RWPE2 (cell line): Measurements from ENCODE around the gene BCL6.
A peak's percentile ranks its signal among the peaks of the same experiment; 100 is the strongest.

Source experiments
- ATAC-seq: fragments of 200-7000 bp; cut with Tn5 transposase; 3 replicates; pipeline ENCODE4 v1.9.1; 2021; ENCODE audit warnings: low read depth
- DNase-seq: peaks from one replicate; pipeline ENCODE4 v3.0.0-alpha.2; 2020; ENCODE audit warnings: low spot score
- H3K27ac ChIP-seq: fragments of 450-650 bp; 2 replicates; pipeline ENCODE4 v1.5.1; 2017; ENCODE audit warnings: mild to moderate bottlenecking; ENCODE audit not compliant: poor library complexity, severe bottlenecking
- H3K27me3 ChIP-seq: fragments of 250-450 bp; sonication (Bioruptor Pico); 2 replicates; pipeline ENCODE4 v1.5.1; 2021; ENCODE audit warnings: mild to moderate bottlenecking, moderate library complexity; ENCODE audit not compliant: insufficient read depth, poor library complexity, severe bottlenecking
- H3K36me3 ChIP-seq: fragments of 250-450 bp; sonication (Bioruptor Pico); 2 replicates; pipeline ENCODE4 v1.5.1; 2020; ENCODE audit warnings: low read depth, mild to moderate bottlenecking, moderate library complexity
- H3K4me1 ChIP-seq: fragments of 250-450 bp; sonication (Bioruptor Pico); 2 replicates; pipeline ENCODE4 v1.5.1; 2021; ENCODE audit warnings: mild to moderate bottlenecking, moderate library complexity; ENCODE audit not compliant: insufficient read depth, poor library complexity, severe bottlenecking
- H3K4me3 ChIP-seq: fragments of 250-450 bp; sonication (Bioruptor Pico); 2 replicates; pipeline ENCODE4 v1.5.1; 2021; ENCODE audit warnings: mild to moderate bottlenecking, moderate library complexity; ENCODE audit not compliant: severe bottlenecking
- H3K9me3 ChIP-seq: fragments of 250-450 bp; sonication (Bioruptor Pico); 2 replicates; pipeline ENCODE4 v1.5.1; 2021; ENCODE audit warnings: mild to moderate bottlenecking, moderate library complexity; ENCODE audit not compliant: severe bottlenecking
- TF ChIP-seq, protein P1 (sequence below): fragments of 450-650 bp; IDR thresholded peaks from one replicate; pipeline ENCODE4 v1.5.1; 2017; ENCODE audit warnings: mild to moderate bottlenecking, moderate library complexity; ENCODE audit not compliant: poor library complexity, severe bottlenecking

BCL6 gene

DNA sequence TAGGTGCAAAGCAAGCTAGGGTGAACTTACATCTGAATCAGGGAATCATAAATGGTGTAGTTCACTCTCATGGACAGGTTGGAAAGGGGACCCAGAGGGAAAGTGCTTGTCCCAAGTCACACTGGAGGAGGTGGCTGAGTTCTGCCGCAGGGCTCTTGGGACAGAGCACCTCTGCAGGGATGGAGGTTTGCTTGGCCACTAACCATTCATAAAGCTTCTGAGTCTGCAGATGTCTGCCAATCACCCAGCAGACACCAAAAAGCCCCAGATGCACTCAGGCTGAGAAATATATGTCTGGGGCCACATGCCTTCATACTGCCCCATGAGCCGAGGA, 25.0 kb downstream of the BCL6 start:
- Histone ChIP-seq H3K4me1 (no peaks in the 10 kb centered on the region), H3K27ac (no peak overlapping the region), H3K36me3 (peaks cover 41% of the 10 kb centered on the region), H3K4me3 (no peak overlapping the region), H3K27me3 (no peaks in the 10 kb centered on the region), H3K9me3 (no peaks in the 10 kb centered on the region)
- DNase-seq = no peak
- ATAC-seq = no peak
- TF ChIP-seq, protein P1, sequence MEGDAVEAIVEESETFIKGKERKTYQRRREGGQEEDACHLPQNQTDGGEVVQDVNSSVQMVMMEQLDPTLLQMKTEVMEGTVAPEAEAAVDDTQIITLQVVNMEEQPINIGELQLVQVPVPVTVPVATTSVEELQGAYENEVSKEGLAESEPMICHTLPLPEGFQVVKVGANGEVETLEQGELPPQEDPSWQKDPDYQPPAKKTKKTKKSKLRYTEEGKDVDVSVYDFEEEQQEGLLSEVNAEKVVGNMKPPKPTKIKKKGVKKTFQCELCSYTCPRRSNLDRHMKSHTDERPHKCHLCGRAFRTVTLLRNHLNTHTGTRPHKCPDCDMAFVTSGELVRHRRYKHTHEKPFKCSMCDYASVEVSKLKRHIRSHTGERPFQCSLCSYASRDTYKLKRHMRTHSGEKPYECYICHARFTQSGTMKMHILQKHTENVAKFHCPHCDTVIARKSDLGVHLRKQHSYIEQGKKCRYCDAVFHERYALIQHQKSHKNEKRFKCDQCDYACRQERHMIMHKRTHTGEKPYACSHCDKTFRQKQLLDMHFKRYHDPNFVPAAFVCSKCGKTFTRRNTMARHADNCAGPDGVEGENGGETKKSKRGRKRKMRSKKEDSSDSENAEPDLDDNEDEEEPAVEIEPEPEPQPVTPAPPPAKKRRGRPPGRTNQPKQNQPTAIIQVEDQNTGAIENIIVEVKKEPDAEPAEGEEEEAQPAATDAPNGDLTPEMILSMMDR = no peak

DNA sequence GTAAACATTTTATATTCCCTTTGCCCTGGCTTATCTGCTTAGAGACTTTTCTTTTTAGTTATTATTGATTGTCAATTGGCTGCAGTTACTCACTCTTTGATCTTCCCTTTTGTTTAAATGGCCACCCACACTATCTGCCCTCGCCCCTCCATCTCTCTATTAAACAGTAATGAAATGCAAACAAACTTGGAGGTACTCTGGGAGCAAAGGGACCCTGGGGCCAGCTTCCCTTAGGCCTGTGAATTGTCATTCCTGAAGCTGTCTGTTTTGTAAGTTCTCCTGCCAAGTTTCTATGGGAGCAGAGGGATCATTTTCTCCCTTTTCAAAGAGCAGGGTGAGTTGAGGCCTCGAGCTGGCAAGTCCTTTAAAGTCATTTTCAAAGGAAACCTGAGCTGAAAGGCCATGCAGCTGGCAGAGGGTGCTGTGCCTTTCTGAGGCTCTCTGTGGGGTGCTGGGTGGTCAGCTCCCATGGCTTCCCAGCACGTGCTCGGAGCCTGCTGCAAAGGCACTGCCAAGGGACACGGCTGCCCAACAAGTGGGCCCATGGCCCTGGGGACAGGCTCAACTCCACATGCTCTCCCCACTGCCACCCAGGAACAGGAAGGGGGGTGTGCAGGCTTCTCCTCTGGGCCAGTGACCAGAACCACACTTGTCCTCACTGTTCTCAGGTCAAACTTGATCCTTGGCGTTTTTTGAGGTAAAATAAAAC, 25.5 kb downstream of the BCL6 start:
- no peak overlapping the region for H3K27ac ChIP-seq

DNA sequence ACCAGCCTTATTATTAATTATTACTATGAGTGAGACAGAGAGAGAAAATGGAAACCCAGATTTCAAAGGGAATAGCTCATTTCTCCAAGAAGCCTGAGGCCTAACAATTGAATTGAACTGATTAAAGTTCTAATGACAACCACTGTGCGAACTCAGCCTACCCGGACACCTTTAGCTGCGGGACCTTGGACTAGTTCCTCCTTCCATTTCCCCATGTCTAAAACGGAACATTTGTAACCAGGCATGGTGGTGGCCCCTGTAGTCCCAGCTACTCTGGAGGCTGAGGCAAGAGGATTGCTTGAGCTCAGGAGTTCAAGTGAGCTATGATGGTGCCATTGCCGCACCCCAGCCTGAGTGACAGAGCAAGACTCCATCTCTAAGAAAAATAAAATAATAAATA, 26.5 kb downstream of the BCL6 start:
- Histone ChIP-seq H3K36me3 (peaks cover 26% of the 10 kb centered on the region), H3K4me1 (no peaks in the 10 kb centered on the region), H3K27ac (no peak overlapping the region), H3K27me3 (no peaks in the 10 kb centered on the region), H3K9me3 (no peaks in the 10 kb centered on the region), H3K4me3 (no peak overlapping the region)
- TF ChIP-seq, protein P1 = no peak
- DNase-seq (no peak), ATAC-seq (no peak)

More for the DNA sequence above, 25.5 kb downstream of the BCL6 start:
- Histone ChIP-seq H3K27me3 (no peaks in the 10 kb centered on the region), H3K4me3 (no peak overlapping the region), H3K9me3 (no peaks in the 10 kb centered on the region), H3K4me1 (no peaks in the 10 kb centered on the region), H3K36me3 (peaks cover 36% of the 10 kb centered on the region)
- DNase-seq (no peak), ATAC-seq (no peak)
- TF ChIP-seq, protein P1 = no peak

DNA sequence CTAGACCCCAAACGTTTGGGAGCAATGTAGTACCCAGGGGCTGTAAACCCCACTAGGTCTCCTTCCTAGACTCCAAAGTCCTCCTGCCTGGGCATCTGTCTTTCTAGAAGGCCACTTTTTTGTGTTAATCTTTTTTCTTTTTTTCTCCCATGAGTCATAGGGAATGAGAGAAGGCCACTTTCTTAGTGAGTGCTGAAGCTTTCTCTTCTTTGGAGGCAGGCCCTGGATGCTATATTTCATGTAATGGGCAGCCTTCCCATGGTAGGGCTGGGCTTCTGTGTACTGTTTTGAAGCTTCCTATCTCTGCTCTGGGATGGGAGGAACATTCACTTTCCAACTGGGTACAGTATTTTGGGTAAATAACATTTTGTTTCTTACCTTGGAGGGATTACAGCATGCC, 27.7 kb downstream of the BCL6 start:
- H3K4me1 ChIP-seq = no peaks in the 10 kb centered on the region
- no peaks in the 10 kb centered on the region for H3K27me3 ChIP-seq
- DNase-seq (no peak), ATAC-seq (no peak)
- H3K36me3 ChIP-seq = peaks cover 13% of the 10 kb centered on the region
- H3K9me3 ChIP-seq = no peaks in the 10 kb centered on the region
- TF ChIP-seq, protein P1 = no peak
- H3K27ac ChIP-seq = no peak overlapping the region
- no peak overlapping the region for H3K4me3 ChIP-seq

DNA sequence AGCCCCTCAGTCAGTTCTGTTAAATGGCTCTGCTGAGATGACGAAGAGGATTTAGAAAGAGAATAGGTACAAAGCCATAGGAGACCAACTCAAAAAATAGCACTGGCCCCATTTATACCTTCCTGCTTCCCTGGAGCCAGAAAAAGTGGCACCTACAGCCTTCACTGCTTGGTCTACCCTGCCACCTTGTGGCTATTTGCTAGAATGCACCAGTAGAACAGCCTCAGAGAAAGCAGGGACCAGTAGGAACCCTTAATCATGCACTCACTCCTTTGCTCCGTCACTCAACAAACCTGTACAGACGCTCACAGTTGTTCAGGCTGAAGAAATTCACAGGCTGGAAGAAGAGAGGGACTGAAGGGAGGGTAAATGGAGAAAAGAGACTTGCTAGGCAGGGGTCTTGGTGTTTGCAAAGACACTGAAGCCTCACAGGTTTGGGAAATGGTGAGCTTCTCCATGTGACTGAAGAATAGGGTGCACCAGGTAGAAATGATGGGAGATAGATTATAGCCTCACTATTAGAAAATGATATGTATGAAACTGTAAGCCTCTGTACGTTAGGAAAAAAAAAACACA, 30.8 kb downstream of the BCL6 start:
- H3K4me3 ChIP-seq = no peak overlapping the region
- no peaks in the 10 kb centered on the region for H3K4me1 ChIP-seq
- ATAC-seq (peak; percentile 82), DNase-seq (no peak)
- no peaks in the 10 kb centered on the region for H3K36me3 ChIP-seq
- H3K27me3 ChIP-seq = no peaks in the 10 kb centered on the region
- no peak overlapping the region for H3K27ac ChIP-seq
- no peaks in the 10 kb centered on the region for H3K9me3 ChIP-seq
- TF ChIP-seq, protein P1 = peak; percentile 94
